GM12875 (cell line): ENCODE measurements around the gene BRI3.

Source experiments
- H3K4me3 ChIP-seq: one replicate; pipeline ENCODE4 v1.5.1; 2011; ENCODE audit warnings: low read depth, low read length, control low read depth
- TF ChIP-seq, protein P1 (sequence below): IDR thresholded peaks from 2 replicates; pipeline ENCODE4 v1.5.1; 2011; ENCODE audit warnings: low read depth, mild to moderate bottlenecking, control low read depth, inconsistent platforms, low read length, moderate library complexity, borderline replicate concordance; ENCODE audit not compliant: insufficient read depth

The BRI3 gene

DNA sequence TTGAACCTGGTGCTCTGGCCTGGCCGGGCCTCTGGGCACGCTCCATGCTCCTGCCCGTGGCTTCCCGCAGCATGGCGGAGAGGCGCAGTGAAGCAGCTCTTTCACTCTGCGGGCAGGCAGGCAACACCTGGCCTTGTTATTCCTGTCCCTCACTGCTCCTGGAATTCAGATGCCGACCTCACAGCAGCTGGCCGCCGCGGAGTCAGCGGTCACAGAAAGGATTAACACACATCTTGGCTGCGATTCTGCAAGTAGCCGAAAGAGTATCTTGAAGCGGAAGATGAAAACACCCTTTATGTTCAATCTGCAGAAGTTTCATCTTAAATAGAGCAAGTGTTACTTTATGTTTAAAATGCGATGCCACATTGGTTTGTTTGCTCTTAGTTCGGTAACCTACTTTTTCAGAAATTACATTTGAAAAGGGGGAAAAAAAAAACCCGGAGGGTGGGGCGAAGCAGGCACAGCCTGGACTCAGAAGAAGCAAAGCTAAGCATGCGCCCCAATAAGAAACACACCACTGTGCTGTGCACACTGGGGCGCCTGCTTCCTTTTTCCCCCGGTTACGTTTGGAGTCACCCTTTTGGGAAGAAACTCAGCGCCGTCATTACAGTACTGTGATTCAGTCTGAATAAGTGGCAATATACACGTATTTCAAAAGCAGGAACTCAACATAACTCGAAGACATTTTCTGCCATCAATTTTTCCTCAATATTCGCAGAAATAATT is 42.3 kb downstream of the BRI3 start:
- TF ChIP-seq, protein P1, sequence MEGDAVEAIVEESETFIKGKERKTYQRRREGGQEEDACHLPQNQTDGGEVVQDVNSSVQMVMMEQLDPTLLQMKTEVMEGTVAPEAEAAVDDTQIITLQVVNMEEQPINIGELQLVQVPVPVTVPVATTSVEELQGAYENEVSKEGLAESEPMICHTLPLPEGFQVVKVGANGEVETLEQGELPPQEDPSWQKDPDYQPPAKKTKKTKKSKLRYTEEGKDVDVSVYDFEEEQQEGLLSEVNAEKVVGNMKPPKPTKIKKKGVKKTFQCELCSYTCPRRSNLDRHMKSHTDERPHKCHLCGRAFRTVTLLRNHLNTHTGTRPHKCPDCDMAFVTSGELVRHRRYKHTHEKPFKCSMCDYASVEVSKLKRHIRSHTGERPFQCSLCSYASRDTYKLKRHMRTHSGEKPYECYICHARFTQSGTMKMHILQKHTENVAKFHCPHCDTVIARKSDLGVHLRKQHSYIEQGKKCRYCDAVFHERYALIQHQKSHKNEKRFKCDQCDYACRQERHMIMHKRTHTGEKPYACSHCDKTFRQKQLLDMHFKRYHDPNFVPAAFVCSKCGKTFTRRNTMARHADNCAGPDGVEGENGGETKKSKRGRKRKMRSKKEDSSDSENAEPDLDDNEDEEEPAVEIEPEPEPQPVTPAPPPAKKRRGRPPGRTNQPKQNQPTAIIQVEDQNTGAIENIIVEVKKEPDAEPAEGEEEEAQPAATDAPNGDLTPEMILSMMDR = no peak
- H3K4me3 ChIP-seq = no peak overlapping the region

DNA sequence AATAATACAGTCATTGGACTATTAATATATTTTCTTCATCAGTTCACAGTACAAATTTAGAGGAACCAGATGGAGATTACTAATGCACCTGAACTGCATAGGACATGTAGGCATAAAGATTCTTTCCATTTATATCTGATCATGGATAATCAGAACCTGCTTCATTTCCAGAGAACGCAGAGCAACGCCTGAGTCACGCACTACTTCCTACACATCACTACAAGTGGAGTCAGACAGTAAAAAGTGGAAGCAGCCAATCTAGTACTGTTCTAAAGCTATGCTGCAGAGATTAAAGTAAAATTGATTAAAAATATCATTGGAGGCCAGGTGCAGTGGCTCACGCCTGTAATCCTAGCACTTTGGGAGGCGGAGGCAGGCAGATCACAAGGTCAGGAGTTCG is 43.3 kb downstream of the BRI3 start:
- H3K4me3 ChIP-seq = no peak overlapping the region
- TF ChIP-seq, protein P1 = no peak

DNA sequence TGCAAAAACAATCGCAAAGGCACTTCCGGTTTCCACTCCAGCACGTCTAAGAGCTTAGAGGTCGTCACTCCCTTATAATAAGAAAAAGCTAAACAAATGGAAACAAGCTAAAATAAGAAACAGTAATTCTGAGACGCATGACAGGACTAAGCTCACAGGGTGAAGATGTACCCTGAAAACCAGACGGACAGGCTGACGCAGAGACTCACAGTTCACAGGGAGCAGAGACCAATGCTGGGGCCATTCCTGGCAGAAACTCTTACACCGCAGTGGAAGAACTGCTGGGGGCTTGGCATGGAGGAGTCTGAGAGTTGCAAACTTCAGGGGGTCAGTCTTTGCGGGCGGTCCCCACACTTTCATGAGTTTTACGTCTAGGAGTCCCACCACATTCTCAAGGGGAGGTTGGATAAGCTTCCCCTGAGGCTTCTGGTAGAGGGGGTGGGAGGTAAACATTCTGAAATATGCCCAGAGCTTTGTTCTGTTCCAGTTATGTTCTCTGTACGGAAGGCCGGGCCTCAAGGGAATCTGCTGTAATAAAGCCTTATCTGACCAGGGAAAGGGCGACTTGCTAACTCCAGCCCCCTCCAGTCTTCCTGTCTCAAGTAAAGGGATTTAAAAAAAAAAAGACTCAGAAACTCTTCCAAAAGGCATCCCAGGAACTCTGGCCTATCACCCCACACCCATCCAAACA is 47.8 kb downstream of the BRI3 start:
- TF ChIP-seq, protein P1 = no peak
- H3K4me3 ChIP-seq = no peak overlapping the region

DNA sequence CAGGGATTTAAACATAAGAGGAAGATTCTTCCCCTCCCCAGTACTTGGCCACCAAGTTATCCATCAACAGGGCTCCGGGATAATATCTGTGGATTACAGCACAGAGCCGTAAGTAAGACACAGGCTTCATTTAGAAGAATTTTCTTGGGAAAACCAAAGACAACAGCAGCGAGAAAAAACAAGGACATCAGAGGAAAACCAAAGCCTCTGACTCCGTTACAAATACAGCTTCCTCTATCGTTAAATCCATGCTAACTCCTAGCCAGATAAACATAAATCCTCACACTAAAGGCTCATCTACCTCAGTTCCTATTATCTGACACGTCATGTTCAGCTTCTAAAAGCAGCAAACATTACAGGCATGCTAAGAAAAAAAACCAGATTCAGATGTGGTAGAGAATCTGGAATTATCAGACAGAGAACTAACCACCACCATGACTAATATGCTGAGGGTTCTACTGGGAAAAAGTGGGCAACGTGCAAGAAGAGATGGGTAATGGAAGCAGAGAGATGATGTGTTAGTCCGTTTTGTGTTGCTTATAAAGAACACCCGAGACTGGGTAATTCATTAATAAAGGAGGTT is 48.4 kb downstream of the BRI3 start:
- TF ChIP-seq, protein P1 = no peak
- H3K4me3 ChIP-seq = no peak overlapping the region

DNA sequence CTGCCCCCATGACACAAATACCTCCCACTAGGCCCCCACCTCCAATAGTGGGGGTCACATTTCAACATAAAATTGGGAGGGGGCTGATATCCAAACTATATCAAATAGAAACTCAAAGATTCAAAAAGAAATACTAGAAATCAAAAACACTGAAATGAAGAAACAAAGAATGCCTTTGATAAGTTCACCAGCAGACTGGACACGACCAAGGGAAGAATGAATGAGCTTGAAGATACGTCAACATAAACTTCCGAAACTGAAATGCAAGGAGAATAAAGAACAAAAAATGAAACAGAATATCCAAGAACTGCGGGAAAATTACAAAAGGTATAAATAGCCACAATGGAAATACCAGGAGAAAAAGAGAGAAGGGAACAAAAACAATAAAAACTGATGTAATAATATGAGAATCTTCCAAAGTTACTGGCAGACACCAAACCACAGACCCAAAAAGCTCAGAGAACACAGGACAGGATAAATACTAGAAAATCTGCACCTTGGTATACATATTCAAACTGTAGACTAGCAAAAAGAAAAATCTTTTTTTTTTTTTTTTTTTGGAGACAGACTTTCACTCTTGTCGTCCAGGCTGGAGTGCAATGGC is 49.5 kb downstream of the BRI3 start:
- TF ChIP-seq, protein P1 = no peak

DNA sequence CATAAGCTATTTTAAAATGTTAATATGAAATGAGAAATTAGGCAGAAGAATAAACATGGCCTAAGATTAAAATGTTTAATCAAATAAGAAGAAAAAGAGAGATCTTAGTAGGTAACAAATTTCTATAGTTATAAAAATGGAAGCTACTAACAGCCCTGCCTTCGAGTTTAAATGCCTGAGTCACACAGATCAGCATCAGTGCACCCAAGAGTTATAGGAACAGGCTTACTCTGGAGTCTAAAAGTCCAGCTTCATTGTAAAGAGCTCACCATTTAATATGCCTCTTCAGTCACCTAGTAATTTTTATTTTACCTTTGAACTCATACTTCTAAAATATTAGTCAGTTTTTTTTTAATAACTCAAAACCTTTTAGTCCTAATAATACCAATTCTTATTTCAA is 52.6 kb downstream of the BRI3 start:
- H3K4me3 ChIP-seq = no peak overlapping the region
- TF ChIP-seq, protein P1 = no peak

More for the DNA sequence above, 49.5 kb downstream of the BRI3 start:
- H3K4me3 ChIP-seq = no peak overlapping the region
